Measurements from ENCODE around the gene UBASH3A. TPM values are rescaled to one million over a fixed set of nuclear protein-coding genes. Genes with fewer than 3 reads are reported as not detected.

UBASH3A gene
- polyA plus RNA-seq, 1 donor (not counting 4 experiments of a cell fraction or from before 2014, with no cell fraction given) = not detected

DNA sequence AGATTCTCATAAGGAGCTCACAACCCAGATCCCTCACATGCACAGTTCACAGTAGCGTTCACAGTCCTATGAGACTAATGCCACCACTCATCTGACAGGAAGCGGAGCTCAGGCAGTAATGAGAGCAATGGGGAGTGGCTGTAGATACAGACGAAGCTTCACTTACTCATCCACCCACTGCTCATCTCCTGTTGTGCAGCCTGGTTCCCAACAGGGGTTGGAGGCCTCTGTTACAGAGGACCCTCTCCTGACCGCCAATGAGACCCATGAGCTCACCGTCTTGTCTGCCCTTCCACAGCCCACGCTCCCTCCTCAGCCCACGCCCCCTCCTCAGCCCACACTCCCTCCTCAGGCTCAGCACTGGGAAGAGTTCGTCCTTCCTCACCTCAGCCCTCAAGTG lies 52.8 kb downstream of the UBASH3A start:
- H3K9me3 ChIP-seq (ENCODE audit: control insufficient read depth, low read depth, low read length) = no peaks in the 10 kb centered on the region
- H3K4me3 ChIP-seq (ENCODE audit: control insufficient read depth in 2 of 3, extremely low read depth in 1 of 3, insufficient read depth in 2 of 3, low read depth in 1 of 3, low read length in 3 of 3) = no peak overlapping the region
- H3K79me2 ChIP-seq (ENCODE audit: control insufficient read depth, insufficient read depth, low read length) = no peaks in the 10 kb centered on the region
- H3K4me1 ChIP-seq (ENCODE audit: control insufficient read depth, extremely low read depth, insufficient read depth, low read length) = no peaks in the 10 kb centered on the region
- DNase-seq (ENCODE audit: low read depth, low spot score) = no peak
- no peak overlapping the region for H3K9ac ChIP-seq (ENCODE audit: control insufficient read depth, extremely low read depth, insufficient read depth, low read length)
- no peak overlapping the region for H3K4me2 ChIP-seq (ENCODE audit: control insufficient read depth, extremely low read depth, insufficient read depth, low read depth, low read length)
- no peaks in the 10 kb centered on the region for H3K9me1 ChIP-seq (ENCODE audit: control insufficient read depth, extremely low read depth, insufficient read depth, low read length)
- H3K27me3 ChIP-seq (ENCODE audit: control insufficient read depth, extremely low read depth, insufficient read depth, low read length) = no peaks in the 10 kb centered on the region
- FAIRE-seq = no peak
- dilution Hi-C loops (cut with MboI; ENCODE audit: extremely low pct_ligation_motif_present, low sequenced_read_pairs) = no loop called here
- H3K27ac ChIP-seq (ENCODE audit: control insufficient read depth, insufficient read depth, low read length) = no peak overlapping the region
- TF ChIP-seq, protein P1, sequence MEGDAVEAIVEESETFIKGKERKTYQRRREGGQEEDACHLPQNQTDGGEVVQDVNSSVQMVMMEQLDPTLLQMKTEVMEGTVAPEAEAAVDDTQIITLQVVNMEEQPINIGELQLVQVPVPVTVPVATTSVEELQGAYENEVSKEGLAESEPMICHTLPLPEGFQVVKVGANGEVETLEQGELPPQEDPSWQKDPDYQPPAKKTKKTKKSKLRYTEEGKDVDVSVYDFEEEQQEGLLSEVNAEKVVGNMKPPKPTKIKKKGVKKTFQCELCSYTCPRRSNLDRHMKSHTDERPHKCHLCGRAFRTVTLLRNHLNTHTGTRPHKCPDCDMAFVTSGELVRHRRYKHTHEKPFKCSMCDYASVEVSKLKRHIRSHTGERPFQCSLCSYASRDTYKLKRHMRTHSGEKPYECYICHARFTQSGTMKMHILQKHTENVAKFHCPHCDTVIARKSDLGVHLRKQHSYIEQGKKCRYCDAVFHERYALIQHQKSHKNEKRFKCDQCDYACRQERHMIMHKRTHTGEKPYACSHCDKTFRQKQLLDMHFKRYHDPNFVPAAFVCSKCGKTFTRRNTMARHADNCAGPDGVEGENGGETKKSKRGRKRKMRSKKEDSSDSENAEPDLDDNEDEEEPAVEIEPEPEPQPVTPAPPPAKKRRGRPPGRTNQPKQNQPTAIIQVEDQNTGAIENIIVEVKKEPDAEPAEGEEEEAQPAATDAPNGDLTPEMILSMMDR (optimal IDR thresholded peaks at IDR 0.05 in 1 of 3, IDR thresholded peaks at IDR 0.05 in 1 of 3, conservative IDR thresholded peaks at IDR 0.05 in 1 of 3; ENCODE audit: extremely low read depth in 1 of 3, insufficient read depth in 2 of 3, low read length in 3 of 3) = no peak
- TF ChIP-seq EZH2 (IDR thresholded peaks at IDR 0.05; ENCODE audit: low read length) = no peak
- no peaks in the 10 kb centered on the region for H4K20me1 ChIP-seq (ENCODE audit: control insufficient read depth, extremely low read depth, insufficient read depth, low read length)
- H2AFZ ChIP-seq (ENCODE audit: control insufficient read depth, low read length) = no peak overlapping the region
- H3K36me3 ChIP-seq (ENCODE audit: control insufficient read depth in 2 of 2, extremely low read depth in 1 of 2, insufficient read depth in 2 of 2, low read length in 2 of 2) = no peaks in the 10 kb centered on the region

- no peak for TF ChIP-seq EZH2 (IDR thresholded peaks at IDR 0.05; ENCODE audit: low read length)
- TF ChIP-seq, protein P1 (optimal IDR thresholded peaks at IDR 0.05 in 1 of 3, IDR thresholded peaks at IDR 0.05 in 1 of 3, conservative IDR thresholded peaks at IDR 0.05 in 1 of 3; ENCODE audit: extremely low read depth in 1 of 3, insufficient read depth in 2 of 3, low read length in 3 of 3) = no peak
- Histone ChIP-seq H3K79me2 (ENCODE audit: control insufficient read depth, insufficient read depth, low read length) (no peaks in the 10 kb centered on the region), H3K9me1 (ENCODE audit: control insufficient read depth, extremely low read depth, insufficient read depth, low read length) (no peaks in the 10 kb centered on the region), H3K4me1 (ENCODE audit: control insufficient read depth, extremely low read depth, insufficient read depth, low read length) (no peaks in the 10 kb centered on the region), H3K9me3 (ENCODE audit: control insufficient read depth, low read depth, low read length) (no peaks in the 10 kb centered on the region), H3K27me3 (ENCODE audit: control insufficient read depth, extremely low read depth, insufficient read depth, low read length) (no peaks in the 10 kb centered on the region), H3K27ac (ENCODE audit: control insufficient read depth, insufficient read depth, low read length) (no peak overlapping the region), H3K36me3 (ENCODE audit: control insufficient read depth in 2 of 2, extremely low read depth in 1 of 2, insufficient read depth in 2 of 2, low read length in 2 of 2) (no peaks in the 10 kb centered on the region), H2AFZ (ENCODE audit: control insufficient read depth, low read length) (no peak overlapping the region), H3K4me2 (ENCODE audit: control insufficient read depth, extremely low read depth, insufficient read depth, low read depth, low read length) (no peak overlapping the region), H3K4me3 (ENCODE audit: control insufficient read depth in 2 of 3, extremely low read depth in 1 of 3, insufficient read depth in 2 of 3, low read depth in 1 of 3, low read length in 3 of 3) (no peak overlapping the region), H3K9ac (ENCODE audit: control insufficient read depth, extremely low read depth, insufficient read depth, low read length) (no peak overlapping the region), H4K20me1 (ENCODE audit: control insufficient read depth, extremely low read depth, insufficient read depth, low read length) (no peaks in the 10 kb centered on the region)
- FAIRE-seq (no peak), DNase-seq (ENCODE audit: low read depth, low spot score) (no peak)
- dilution Hi-C loops (cut with MboI; ENCODE audit: extremely low pct_ligation_motif_present, low sequenced_read_pairs) = no loop called here
These were observed 55.4 kb downstream of the UBASH3A start for GRCh38 chr21:42459082-42459460.
